Karpas-422 (cell line): ENCODE measurements around the gene SEC22C. TPM values are rescaled to one million over a fixed set of nuclear protein-coding genes. Genes with fewer than 3 reads are reported as not detected.

Experiments used
- DNase-seq: peaks from one replicate; pipeline ENCODE4 v3.0.0-alpha.2; 2015
- H2AFZ ChIP-seq: fragments of 200-600 bp; sonication (generic); 2 replicates; pipeline ENCODE4 v1.6.1; 2014; ENCODE audit warnings: antibody characterized with exemption, low read length, mixed read lengths
- H3K27ac ChIP-seq: fragments of 200-600 bp; sonication (generic); 2 replicates; pipeline ENCODE4 v1.5.1; 2014; ENCODE audit warnings: mild to moderate bottlenecking, low read length, moderate library complexity
- H3K27me3 ChIP-seq: fragments of 200-600 bp; sonication (generic); 2 replicates; pipeline ENCODE4 v1.6.1; 2014; ENCODE audit warnings: low read length, mixed read lengths
- H3K36me3 ChIP-seq: fragments of 200-600 bp; sonication (generic); 2 replicates; pipeline ENCODE4 v1.6.1; 2014; ENCODE audit warnings: low read length, mixed read lengths; ENCODE audit not compliant: insufficient read depth
- H3K4me1 ChIP-seq: fragments of 200-600 bp; sonication (generic); 2 replicates; pipeline ENCODE4 v1.6.1; 2014; ENCODE audit warnings: mild to moderate bottlenecking, low read length, mixed read lengths
- H3K4me2 ChIP-seq: fragments of 200-600 bp; sonication (generic); 2 replicates; pipeline ENCODE4 v1.6.1; 2014; ENCODE audit warnings: low read length, low read depth, mild to moderate bottlenecking; ENCODE audit not compliant: poor library complexity, severe bottlenecking
- H3K4me3 ChIP-seq: fragments of 200-600 bp; sonication (generic); 2 replicates; pipeline ENCODE4 v1.5.1; 2014; ENCODE audit warnings: mild to moderate bottlenecking, antibody characterized with exemption, low read length, mixed read lengths
- H3K79me2 ChIP-seq: fragments of 200-600 bp; sonication (generic); 2 replicates; pipeline ENCODE4 v1.6.1; 2014; ENCODE audit warnings: mild to moderate bottlenecking, low read length, mixed read lengths
- H3K9ac ChIP-seq: fragments of 200-600 bp; sonication (generic); 2 replicates; pipeline ENCODE4 v1.6.0; 2014; ENCODE audit warnings: low read length
- H3K9me2 ChIP-seq: fragments of 200-600 bp; sonication (generic), shearing (Covaris generic); replicated peaks from 2 replicates; pipeline ENCODE4 v1.6.0; 2014; ENCODE audit warnings: mild to moderate bottlenecking, low read length, moderate library complexity; ENCODE audit not compliant: insufficient read depth
- H3K9me3 ChIP-seq: fragments of 300-700, 200-600 bp; sonication (generic); 2 replicates; pipeline ENCODE4 v1.6.1; 2014; ENCODE audit warnings: low read length, mixed read lengths
- H4K20me1 ChIP-seq: fragments of 200-600 bp; sonication (generic); 2 replicates; pipeline ENCODE4 v1.6.1; 2014; ENCODE audit warnings: mild to moderate bottlenecking, antibody characterized with exemption, low read length, low read depth; ENCODE audit not compliant: insufficient read depth
- total RNA-seq: library from RNA; depleted of rRNA; stranded (reverse); fragments of >200 nt; shearing (Covaris generic); gene quantifications from 2 replicates; pipeline ENCODE4 v1.2.3, GENCODE V29; 2014; ENCODE audit warnings: low replicate concordance

Gene SEC22C
- total RNA-seq, 1 experiment from 2014 or later: 49.8 TPM

DNA sequence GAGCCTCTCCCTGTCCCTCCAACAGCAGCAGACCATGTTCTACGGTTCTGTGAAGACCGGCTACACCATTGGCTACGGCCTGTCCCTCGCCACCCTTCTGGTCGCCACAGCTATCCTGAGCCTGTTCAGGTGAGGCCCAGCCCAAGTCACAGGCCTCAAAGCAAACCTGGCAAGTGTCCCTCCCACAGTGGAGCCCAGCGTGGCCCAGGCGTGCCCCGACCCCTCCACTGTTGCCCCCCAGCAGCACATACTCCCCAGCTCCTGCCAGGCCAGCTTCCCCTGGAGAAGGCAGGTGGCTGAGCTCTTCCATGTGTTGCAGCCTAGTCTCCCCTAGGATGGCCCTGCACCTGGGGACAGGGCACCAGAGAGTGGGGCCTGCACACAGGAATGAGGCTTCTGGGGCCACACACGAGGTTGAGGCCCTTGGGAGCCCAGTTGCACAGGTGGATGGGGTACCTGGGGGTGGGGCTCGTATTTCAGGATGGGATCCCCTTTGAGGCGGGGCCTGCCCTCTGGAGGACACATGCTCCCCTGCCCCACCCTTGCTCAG lies 54.3 kb downstream of the SEC22C start:
- Histone ChIP-seq H3K9me3 (no peaks in the 10 kb centered on the region), H3K4me3 (no peak overlapping the region), H3K27ac (no peak overlapping the region), H3K4me2 (no peak overlapping the region), H3K9me2 (no peaks in the 10 kb centered on the region), H3K36me3 (no peaks in the 10 kb centered on the region), H3K4me1 (no peaks in the 10 kb centered on the region), H4K20me1 (no peaks in the 10 kb centered on the region), H3K79me2 (no peaks in the 10 kb centered on the region), H2AFZ (no peak overlapping the region), H3K9ac (no peak overlapping the region), H3K27me3 (no peaks in the 10 kb centered on the region)
- DNase-seq: no peak

DNA sequence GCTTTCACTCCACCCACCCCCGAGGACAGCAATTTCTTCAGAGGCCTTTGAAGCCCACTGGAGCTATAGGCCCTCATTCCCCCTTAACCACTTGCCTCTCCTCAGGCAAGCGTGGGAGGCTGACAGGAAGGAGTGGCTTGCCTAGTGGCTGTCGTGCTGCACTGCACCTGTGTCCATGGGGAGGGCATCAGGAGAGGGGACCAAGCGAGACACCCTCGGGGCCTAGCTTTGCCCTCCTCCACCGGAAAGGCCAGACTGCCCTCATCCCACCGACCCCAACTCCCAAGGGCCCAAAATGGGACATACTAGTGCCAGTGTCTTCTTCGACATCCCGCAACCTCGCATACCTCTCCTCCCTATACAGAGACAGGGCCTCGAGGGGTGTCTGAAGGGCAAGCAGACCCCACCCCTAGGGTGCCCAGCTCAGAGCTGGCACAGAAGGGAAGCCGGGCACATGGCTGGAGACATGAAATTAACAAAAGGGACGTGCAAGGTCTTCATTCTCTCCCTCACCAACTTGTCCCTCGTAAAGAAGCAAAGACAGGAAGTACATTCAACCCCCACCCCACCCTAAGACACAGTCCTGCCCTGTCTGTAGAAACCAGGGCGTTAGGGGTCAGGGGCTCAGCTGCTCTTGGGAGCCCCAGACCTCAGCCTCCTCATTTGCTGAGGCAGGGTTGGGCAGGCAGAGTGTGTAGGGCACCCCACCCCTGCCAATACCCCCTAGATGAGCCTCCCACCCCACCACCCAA lies 55.0 kb downstream of the SEC22C start:
- H2AFZ ChIP-seq: no peak overlapping the region
- H3K36me3 ChIP-seq: no peaks in the 10 kb centered on the region
- no peak overlapping the region for H3K9ac ChIP-seq
- H3K27me3 ChIP-seq: no peaks in the 10 kb centered on the region
- H3K27ac ChIP-seq: no peak overlapping the region
- H3K4me3 ChIP-seq: no peak overlapping the region
- no peak for DNase-seq
- no peaks in the 10 kb centered on the region for H3K9me3 ChIP-seq
- H3K4me2 ChIP-seq: no peak overlapping the region
- no peaks in the 10 kb centered on the region for H4K20me1 ChIP-seq
- no peaks in the 10 kb centered on the region for H3K9me2 ChIP-seq
- no peaks in the 10 kb centered on the region for H3K79me2 ChIP-seq
- no peaks in the 10 kb centered on the region for H3K4me1 ChIP-seq

DNA sequence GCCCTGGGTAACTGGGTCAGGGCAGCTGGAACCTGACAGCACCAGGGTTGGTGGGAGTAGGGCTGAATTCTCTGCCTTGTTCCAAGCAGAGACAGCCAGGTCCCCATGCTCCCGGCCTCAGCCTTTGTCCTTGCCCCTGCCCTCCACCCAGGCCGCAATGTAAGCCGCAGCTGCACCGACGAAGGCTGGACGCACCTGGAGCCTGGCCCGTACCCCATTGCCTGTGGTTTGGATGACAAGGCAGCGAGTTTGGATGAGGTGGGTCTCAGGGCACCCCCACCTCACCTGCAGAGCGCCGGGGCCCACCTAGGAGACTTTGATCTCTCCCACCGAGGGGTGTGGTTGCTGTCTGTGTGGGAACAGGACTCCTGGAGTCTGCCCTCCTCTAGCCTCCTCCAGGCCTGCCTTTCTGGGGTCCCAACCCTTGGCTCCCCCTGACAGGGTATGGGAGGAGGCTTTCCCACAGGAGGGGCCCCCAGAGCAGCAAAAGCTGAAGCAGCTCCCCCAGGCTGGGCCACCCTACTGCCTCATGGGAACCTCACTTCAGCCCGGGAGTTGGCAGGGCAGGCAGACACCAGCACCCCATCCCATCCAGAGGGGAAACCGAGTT lies 55.9 kb downstream of the SEC22C start:
- Histone ChIP-seq H3K9me3 (no peaks in the 10 kb centered on the region), H3K9ac (no peak overlapping the region), H3K27me3 (no peaks in the 10 kb centered on the region), H4K20me1 (no peaks in the 10 kb centered on the region), H2AFZ (no peak overlapping the region), H3K4me1 (no peaks in the 10 kb centered on the region), H3K4me2 (no peak overlapping the region), H3K9me2 (no peaks in the 10 kb centered on the region), H3K36me3 (no peaks in the 10 kb centered on the region), H3K27ac (no peak overlapping the region), H3K4me3 (no peak overlapping the region), H3K79me2 (no peaks in the 10 kb centered on the region)
- DNase-seq: no peak

DNA sequence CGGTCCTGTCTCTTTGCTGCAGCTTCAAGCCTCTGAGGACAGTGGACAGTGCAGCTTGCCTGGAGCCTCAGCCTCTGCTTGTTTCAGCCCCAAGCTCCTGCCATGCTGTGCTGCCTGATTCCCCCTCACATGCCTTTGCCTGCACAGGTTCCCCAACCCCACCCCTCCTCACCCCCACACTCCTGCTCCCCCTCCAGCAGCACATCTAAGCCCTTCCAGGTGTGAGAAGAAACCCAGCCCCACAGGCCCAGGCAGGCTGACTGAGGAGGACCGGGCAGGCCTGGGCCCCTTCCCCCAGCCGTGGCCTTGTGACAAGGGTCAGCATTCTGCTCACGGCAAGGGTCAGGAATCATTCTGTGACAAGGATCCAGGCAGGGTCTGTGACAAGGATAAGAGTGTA lies 56.6 kb downstream of the SEC22C start:
- Histone ChIP-seq H3K36me3 (no peaks in the 10 kb centered on the region), H3K27ac (no peak overlapping the region), H3K4me1 (no peaks in the 10 kb centered on the region), H3K9me3 (no peaks in the 10 kb centered on the region), H3K9ac (no peak overlapping the region), H3K27me3 (no peaks in the 10 kb centered on the region), H4K20me1 (no peaks in the 10 kb centered on the region), H3K4me2 (no peak overlapping the region), H3K4me3 (no peak overlapping the region), H3K9me2 (no peaks in the 10 kb centered on the region), H3K79me2 (no peaks in the 10 kb centered on the region), H2AFZ (no peak overlapping the region)
- DNase-seq: no peak

DNA sequence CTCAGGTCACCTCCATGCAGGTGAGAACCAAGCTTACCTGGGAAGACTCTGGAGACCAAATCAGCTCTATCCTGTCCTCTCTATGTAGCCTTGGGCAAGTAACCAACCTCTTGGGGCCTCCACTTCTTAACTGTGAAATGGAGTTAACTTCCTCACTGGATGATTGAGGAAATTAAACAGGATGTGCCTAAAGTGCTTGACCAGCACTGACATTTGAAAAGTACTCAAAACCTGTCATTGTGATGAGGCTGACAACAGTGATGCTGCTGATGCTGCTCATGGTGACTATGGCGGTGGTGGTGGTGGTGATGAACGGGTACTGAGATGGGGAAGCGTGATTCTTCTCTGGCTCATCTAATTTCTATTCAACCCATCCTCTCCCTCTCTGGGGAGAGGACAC lies 57.0 kb downstream of the SEC22C start:
- Histone ChIP-seq H3K9ac (no peak overlapping the region), H3K4me3 (no peak overlapping the region), H3K4me2 (no peak overlapping the region), H4K20me1 (no peaks in the 10 kb centered on the region), H3K4me1 (no peaks in the 10 kb centered on the region), H3K27me3 (no peaks in the 10 kb centered on the region), H3K27ac (no peak overlapping the region), H2AFZ (no peak overlapping the region), H3K36me3 (no peaks in the 10 kb centered on the region), H3K9me3 (no peaks in the 10 kb centered on the region), H3K79me2 (no peaks in the 10 kb centered on the region), H3K9me2 (no peaks in the 10 kb centered on the region)
- no peak for DNase-seq

DNA sequence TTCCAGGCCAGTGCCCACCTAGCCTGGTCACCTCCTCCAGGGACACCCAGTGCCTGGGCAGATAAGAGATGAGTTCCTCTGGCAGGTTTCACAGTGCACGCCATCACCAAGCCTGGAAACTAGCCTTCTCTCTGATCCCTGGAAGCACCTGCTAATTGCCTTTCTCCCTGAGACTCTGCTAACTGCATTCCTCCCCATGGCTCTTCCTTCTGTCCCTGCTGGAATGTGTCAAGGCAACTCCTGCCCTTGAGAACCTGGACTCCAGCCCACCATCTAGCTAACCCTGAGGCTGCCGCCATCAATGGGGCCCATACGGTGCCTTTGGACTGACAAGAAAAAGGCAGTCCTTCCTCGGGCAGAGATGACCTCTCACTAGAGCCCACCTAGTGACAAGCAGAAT lies 60.9 kb downstream of the SEC22C start:
- no peak overlapping the region for H3K4me2 ChIP-seq
- no peaks in the 10 kb centered on the region for H4K20me1 ChIP-seq
- no peaks in the 10 kb centered on the region for H3K9me2 ChIP-seq
- no peak overlapping the region for H2AFZ ChIP-seq
- DNase-seq: no peak
- H3K27ac ChIP-seq: no peak overlapping the region
- H3K79me2 ChIP-seq: no peaks in the 10 kb centered on the region
- no peaks in the 10 kb centered on the region for H3K27me3 ChIP-seq
- no peak overlapping the region for H3K4me3 ChIP-seq
- no peaks in the 10 kb centered on the region for H3K9me3 ChIP-seq
- no peaks in the 10 kb centered on the region for H3K36me3 ChIP-seq
- no peak overlapping the region for H3K9ac ChIP-seq
- H3K4me1 ChIP-seq: peaks cover 8% of the 10 kb centered on the region

DNA sequence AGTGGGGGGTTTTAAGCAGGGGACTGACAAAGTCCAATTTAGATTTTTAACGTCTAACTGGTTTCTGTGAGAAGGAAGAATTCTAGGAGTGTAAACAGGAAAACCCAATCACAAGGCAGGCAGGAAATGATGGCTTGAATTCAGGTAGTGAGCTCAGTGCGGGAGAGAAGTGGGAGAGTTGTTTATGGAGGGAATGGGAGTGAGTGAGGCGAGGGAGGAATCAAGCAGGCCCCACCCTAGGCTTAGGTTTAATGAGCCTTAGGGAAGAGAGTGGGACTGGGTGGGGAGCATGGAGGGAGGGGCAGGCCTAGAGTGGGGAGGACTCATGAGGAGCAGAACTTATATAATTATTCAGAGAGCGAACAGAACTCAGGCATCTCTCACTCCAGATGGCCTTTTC lies 61.4 kb downstream of the SEC22C start:
- Histone ChIP-seq H3K36me3 (no peaks in the 10 kb centered on the region), H4K20me1 (no peaks in the 10 kb centered on the region), H3K79me2 (no peaks in the 10 kb centered on the region), H3K4me2 (no peak overlapping the region), H3K9ac (no peak overlapping the region), H3K9me2 (no peaks in the 10 kb centered on the region), H3K4me3 (no peak overlapping the region), H2AFZ (no peak overlapping the region), H3K4me1 (peaks cover 8% of the 10 kb centered on the region), H3K27ac (no peak overlapping the region), H3K27me3 (no peaks in the 10 kb centered on the region), H3K9me3 (no peaks in the 10 kb centered on the region)
- no peak for DNase-seq

DNA sequence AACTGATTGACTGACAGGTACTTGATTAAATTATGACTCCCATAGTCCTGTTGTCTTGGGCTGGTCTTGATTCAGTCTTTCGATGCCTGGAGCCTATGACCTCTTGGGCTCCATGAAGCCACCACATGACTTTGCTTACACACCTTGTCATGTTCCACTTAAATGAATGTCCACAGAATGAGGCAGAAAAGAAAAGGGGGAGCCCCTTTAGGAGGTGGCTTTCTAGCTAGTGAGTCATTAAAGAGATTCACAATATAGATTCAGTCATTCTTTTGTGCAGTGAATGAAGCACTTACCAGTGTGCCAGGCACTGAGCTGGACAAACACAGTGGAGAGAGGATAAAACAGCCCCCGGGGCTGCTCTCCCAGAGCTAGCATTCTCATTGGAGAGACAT lies 62.2 kb downstream of the SEC22C start:
- Histone ChIP-seq H2AFZ (no peak overlapping the region), H3K4me3 (no peak overlapping the region), H3K79me2 (no peaks in the 10 kb centered on the region), H3K9me2 (no peaks in the 10 kb centered on the region), H3K27ac (no peak overlapping the region), H3K9me3 (no peaks in the 10 kb centered on the region), H3K36me3 (no peaks in the 10 kb centered on the region), H3K4me1 (peaks cover 8% of the 10 kb centered on the region), H3K9ac (no peak overlapping the region), H3K4me2 (no peak overlapping the region), H4K20me1 (no peaks in the 10 kb centered on the region), H3K27me3 (no peaks in the 10 kb centered on the region)
- DNase-seq: no peak
